Activated CD4-positive, alpha-beta T cell treated with anti-CD3 and anti-CD28 coated beads, Interleukin-2, amount 50 U/mL, for 24 hours (primary cell): ENCODE results near the gene COL9A3.

Experiments used
- DNase-seq, 2 donors: peaks; one replicate each; pipeline ENCODE4 v3.0.0-alpha.2; 2020; ENCODE audit warnings: low read depth in 1 of 2, low spot score in 1 of 2

The COL9A3 gene

GRCh38 chr20:62809530-62810428, 7.1 kb upstream of the COL9A3 start:
- DNase-seq = no peak

- no peak for DNase-seq
Observed at GRCh38 chr20:62811320-62811719, 5.5 kb upstream of the COL9A3 start.

- no peak for DNase-seq
Observed at GRCh38 chr20:62811720-62812119, 5.1 kb upstream of the COL9A3 start.

- DNase-seq = no peak
Observed at GRCh38 chr20:62812181-62812906, 4.5 kb upstream of the COL9A3 start.

GRCh38 chr20:62812907-62813200, 4.0 kb upstream of the COL9A3 start:
- DNase-seq = no peak

- no peak for DNase-seq
Observed at GRCh38 chr20:62813588-62813987, 3.3 kb upstream of the COL9A3 start.

- DNase-seq = no peak
Observed at GRCh38 chr20:62814060-62814708, 2.7 kb upstream of the COL9A3 start.

- no peak for DNase-seq
Observed at GRCh38 chr20:62814709-62815065, 2.2 kb upstream of the COL9A3 start.

GRCh38 chr20:62815066-62815991, 1.5 kb upstream of the COL9A3 start:
- no peak for DNase-seq

- DNase-seq = no peak
Observed at GRCh38 chr20:62816031-62816883, 593 bp upstream of the COL9A3 start.

- no peak for DNase-seq
Observed at GRCh38 chr20:62817975-62818591, 1.2 kb downstream of the COL9A3 start.

- no peak for DNase-seq
Observed at GRCh38 chr20:62818592-62819493, 2.0 kb downstream of the COL9A3 start.

- DNase-seq = no peak
Observed at GRCh38 chr20:62819494-62820174, 2.8 kb downstream of the COL9A3 start.

- no peak for DNase-seq
Observed at GRCh38 chr20:62820208-62820961, 3.5 kb downstream of the COL9A3 start.

- no peak for DNase-seq
Observed at GRCh38 chr20:62820962-62821725, 4.3 kb downstream of the COL9A3 start.

- no peak for DNase-seq
Observed at GRCh38 chr20:62821726-62822210, 4.9 kb downstream of the COL9A3 start.
